IMR-90 (cell line): ENCODE measurements around the gene VPS26C.

Experiments used
- CTCF ChIP-seq: conservative IDR thresholded peaks from 2 replicates; pipeline ENCODE4 v1.5.1; 2012; ENCODE audit warnings: mild to moderate bottlenecking, low read depth, low read length, improper control_type of control experiment
- NFE2L2 ChIP-seq: fragments of 150-350 bp; IDR thresholded peaks from 2 replicates; pipeline ENCODE4 v1.6.1; 2016; ENCODE audit warnings: low read depth, mild to moderate bottlenecking, low read length
- POLR2A ChIP-seq: IDR thresholded peaks from 2 replicates; pipeline ENCODE4 v1.6.1; 2012; ENCODE audit warnings: mild to moderate bottlenecking, low read depth, low read length

GRCh38 chr21:37202221-37203110 is 64.7 kb downstream of the VPS26C start:
- TF ChIP-seq CTCF (no peak), POLR2A (no peak), NFE2L2 (no peak)
